H1 (cell line): ENCODE data around the gene GLUD1. TPM values are rescaled to one million over a fixed set of nuclear protein-coding genes. Genes with fewer than 3 reads are reported as not detected.

ENCODE experiments used
- JUND ChIP-seq: IDR thresholded peaks from 2 replicates; pipeline ENCODE4 v1.6.1; 2011; ENCODE audit warnings: mild to moderate bottlenecking, improper control_type of control experiment, low read length
- polyA plus RNA-seq, 7 experiments: library from polyadenylated mRNA; depleted of rRNA in 3 of 7; stranded (reverse) in 5 of 7; unstranded in 2 of 7; fragments of >200 nt in 5 of 7; fragments of 200-250 nt in 2 of 7; gene quantifications; 1 replicate in 5 of 7; 2 replicates in 1 of 7; 4 replicates in 1 of 7; pipeline versions ENCODE4 v1.2.1 to v1.2.3, GENCODE V29; 2011 to 2013; ENCODE audit warnings: missing spikeins in 2 of 7, mixed read lengths in 2 of 7
- total RNA-seq: library from RNA; stranded (reverse); fragmentation: NEBNext Ultra II Directional; extraction: Animal tissue kit (Norgen Biotek cat#: 25700); gene quantifications from 2 replicates; pipeline ENCODE4 v1.2.1, GENCODE V29; 2021

Gene GLUD1
- total and polyA plus RNA-seq, 2 of the 8 experiments (the other 6 are each of a cell fraction or from before 2014, with no cell fraction given): 41.0 to 96.2 TPM

GRCh38 chr10:87092861-87093631, 1.6 kb downstream of the GLUD1 start (continued):
- TF ChIP-seq JUND: no peak
